ENCODE results near the gene LILRA6. TPM values are rescaled to one million over a fixed set of nuclear protein-coding genes. Genes with fewer than 3 reads are reported as not detected.

The LILRA6 gene
- total RNA-seq, result not detected in 2 replicates

GRCh38 chr19:54242646-54243045, at the start of gene LILRA6:
Gene LILRA6 (minus strand): TSS chr19:54242790.

DNA sequence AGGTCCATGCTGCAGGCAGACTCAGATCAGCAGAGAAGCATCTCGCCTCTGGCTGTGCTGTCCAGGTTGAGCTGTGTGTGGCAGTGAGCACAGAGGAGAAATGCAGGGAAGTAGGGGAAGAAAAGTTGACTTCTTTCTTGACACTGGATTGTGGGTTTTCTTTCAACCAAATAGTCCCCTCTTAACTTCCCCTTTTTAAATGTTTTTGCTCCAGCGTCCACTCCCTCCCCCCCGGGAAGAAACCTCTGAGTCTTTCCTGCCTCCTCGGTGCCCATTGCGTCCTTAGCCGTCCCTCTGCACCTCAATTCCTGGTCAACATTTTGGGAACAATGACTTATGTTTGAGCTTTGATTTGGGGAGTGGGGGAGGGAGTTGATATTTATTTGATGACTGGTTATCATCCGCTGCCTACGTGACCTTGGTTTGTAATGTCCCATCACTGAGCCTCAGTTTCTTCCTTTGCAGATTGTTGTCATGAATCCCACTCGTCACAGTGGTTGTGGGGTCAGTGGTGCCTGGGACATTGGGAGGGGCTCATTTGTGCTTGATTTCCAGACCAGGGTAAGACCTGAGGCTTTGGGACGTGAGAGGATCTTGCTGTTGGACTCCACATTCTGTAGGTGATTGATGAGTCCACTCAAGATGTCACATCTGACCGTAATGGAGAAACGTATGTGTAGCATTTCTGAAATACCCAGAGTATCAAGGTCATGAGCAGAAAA, 38.6 kb upstream of the LILRA6 start, which contains the start of gene LILRB2:
TSS of gene LILRB2 (minus strand) at position 104 of the 722 bp plus-strand sequence. CDS start 614 bp downstream, outside the sequence.

DNA sequence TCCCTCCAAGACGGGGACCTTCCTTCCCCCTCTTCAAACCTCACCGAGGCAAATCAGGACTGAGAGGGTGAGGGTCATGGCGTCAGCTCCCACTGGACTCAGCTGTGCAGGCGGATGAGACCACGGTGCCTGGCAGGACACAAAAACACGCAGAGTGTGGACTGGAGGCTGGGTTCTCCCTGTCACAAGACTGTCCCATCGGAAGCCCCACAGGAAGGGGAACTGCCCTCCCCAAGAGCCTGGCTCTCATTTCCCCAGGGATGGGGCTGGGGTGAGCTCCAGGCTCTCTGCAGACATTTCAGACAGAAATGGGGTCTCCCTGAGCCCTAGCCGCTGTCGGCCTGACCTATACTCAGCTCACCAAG, 14.5 kb upstream of the LILRA6 start, which contains the start of gene LILRB5:
TSS of gene LILRB5 (minus strand) at position 158 of the 365 bp plus-strand sequence. CDS start at position 78, 80 bp downstream.

GRCh38 chr19:54222474-54223276, 19.9 kb downstream of the LILRA6 start, which contains the start of gene LILRB3:
Gene LILRB3 (minus strand): TSS chr19:54223007. CDS start chr19:54222976, 31 bp downstream.

GRCh38 chr19:54191011-54191810, 51.4 kb downstream of the LILRA6 start, which contains the start of gene TSEN34:
Gene TSEN34 (plus strand): TSS chr19:54191308. CDS start chr19:54191365, 57 bp downstream.

GRCh38 chr19:54189145-54189734, 53.4 kb downstream of the LILRA6 start, which contains the start of gene MBOAT7:
Gene MBOAT7 (minus strand): TSS chr19:54189580. CDS start chr19:54188508, 1,072 bp downstream.

Small RNAs within 50 kb of the gene (small RNA-seq; reads per million reads assigned to genes)
- gene MIR4752 (not detected), gene RNU6-1307P (not detected)

Other genes with a start within 250 kb of the LILRA6 start
- gene VSTM1, start 178.9 kb downstream of the LILRA6 start, total RNA-seq, result not detected in 2 replicates
- gene TARM1, start 161.4 kb downstream of the LILRA6 start, total RNA-seq, result not detected in 2 replicates
- 0.19 TPM in 1 of 2 replicates, not detected in the other for gene OSCAR, start 142.0 kb downstream of the LILRA6 start, total RNA-seq
- 7.9 and 44.4 TPM in 2 replicates for gene NDUFA3, start 139.9 kb downstream of the LILRA6 start, total RNA-seq
- gene TFPT, start 127.1 kb downstream of the LILRA6 start, total RNA-seq, result 18.9 and 24.0 TPM in 2 replicates
- gene PRPF31, start 127.0 kb downstream of the LILRA6 start, total RNA-seq, result 58.5 and 66.7 TPM in 2 replicates
- 9.6 and 13.4 TPM in 2 replicates for gene CNOT3, start 105.0 kb downstream of the LILRA6 start, total RNA-seq
- gene LENG1, start 83.1 kb downstream of the LILRA6 start, total RNA-seq, result 4.5 and 5.9 TPM in 2 replicates
- not detected in 2 replicates for gene TMC4, start 69.6 kb downstream of the LILRA6 start, total RNA-seq
- gene MBOAT7, start 53.2 kb downstream of the LILRA6 start, total RNA-seq, result 78.7 and 93.7 TPM in 2 replicates
- 62.1 and 68.9 TPM in 2 replicates for gene TSEN34, start 51.5 kb downstream of the LILRA6 start, total RNA-seq
- gene RPS9, start 41.9 kb downstream of the LILRA6 start, total RNA-seq, result 1,549 and 1,933 TPM in 2 replicates
- gene LILRB3, start 19.8 kb downstream of the LILRA6 start, total RNA-seq, result not detected in 2 replicates
- not detected in 2 replicates for gene LILRB5, start 14.5 kb upstream of the LILRA6 start, total RNA-seq
- not detected in 2 replicates for gene LILRB2, start 38.3 kb upstream of the LILRA6 start, total RNA-seq
- gene LILRA5, start 70.4 kb upstream of the LILRA6 start, total RNA-seq, result not detected in 2 replicates
- not detected in 2 replicates for gene LILRA4, start 96.4 kb upstream of the LILRA6 start, total RNA-seq
- not detected in 2 replicates for gene LAIR1, start 122.1 kb upstream of the LILRA6 start, total RNA-seq
- not detected in 2 replicates for gene TTYH1, start 172.7 kb upstream of the LILRA6 start, total RNA-seq
- gene LENG8, start 206.4 kb upstream of the LILRA6 start, total RNA-seq, result 61.1 and 82.1 TPM in 2 replicates
- 5.6 and 8.2 TPM in 2 replicates for gene LENG9, start 221.0 kb upstream of the LILRA6 start, total RNA-seq
- 69.1 and 109 TPM in 2 replicates for gene CDC42EP5, start 230.5 kb upstream of the LILRA6 start, total RNA-seq

Measured in vein endothelial cell (primary cell).